WERI-Rb-1 (cell line): ENCODE data around the gene SIK3.

Source experiments
- DNase-seq: peaks from one replicate; pipeline ENCODE4 v3.0.0-alpha.2; 2020
- H3K27ac ChIP-seq: fragments of 250-450 bp; sonication (Bioruptor Pico); 2 replicates; pipeline ENCODE4 v1.5.1; 2020; ENCODE audit warnings: mild to moderate bottlenecking, moderate library complexity
- H3K27me3 ChIP-seq: fragments of 250-450 bp; sonication (Bioruptor Pico); 2 replicates; pipeline ENCODE4 v1.5.1; 2021; ENCODE audit warnings: mild to moderate bottlenecking, low read depth, moderate library complexity; ENCODE audit not compliant: insufficient read depth, severe bottlenecking
- H3K36me3 ChIP-seq: fragments of 250-450 bp; sonication (Bioruptor Pico); 2 replicates; pipeline ENCODE4 v1.5.1; 2020; ENCODE audit warnings: mild to moderate bottlenecking, moderate library complexity
- H3K4me3 ChIP-seq: 2 replicates; pipeline ENCODE4 v1.5.1; 2011; ENCODE audit warnings: low read depth, mild to moderate bottlenecking, control low read depth, low read length
- H3K9me3 ChIP-seq: fragments of 250-450 bp; sonication (Bioruptor Pico); 2 replicates; pipeline ENCODE4 v1.5.1; 2021; ENCODE audit warnings: mild to moderate bottlenecking, moderate library complexity; ENCODE audit not compliant: severe bottlenecking
- TF ChIP-seq, protein P1 (sequence below): IDR thresholded peaks from 2 replicates; pipeline ENCODE4 v1.5.1; 2011; ENCODE audit warnings: low read depth, mild to moderate bottlenecking, control low read depth, inconsistent platforms, low read length

Gene SIK3

GRCh38 chr11:116857316-116857715, 240.9 kb downstream of the SIK3 start:
- Histone ChIP-seq H3K9me3 (no peaks in the 10 kb centered on the region), H3K27me3 (no peaks in the 10 kb centered on the region), H3K27ac (no peak overlapping the region), H3K4me3 (no peak overlapping the region), H3K36me3 (peaks cover 54% of the 10 kb centered on the region)
- TF ChIP-seq, protein P1, sequence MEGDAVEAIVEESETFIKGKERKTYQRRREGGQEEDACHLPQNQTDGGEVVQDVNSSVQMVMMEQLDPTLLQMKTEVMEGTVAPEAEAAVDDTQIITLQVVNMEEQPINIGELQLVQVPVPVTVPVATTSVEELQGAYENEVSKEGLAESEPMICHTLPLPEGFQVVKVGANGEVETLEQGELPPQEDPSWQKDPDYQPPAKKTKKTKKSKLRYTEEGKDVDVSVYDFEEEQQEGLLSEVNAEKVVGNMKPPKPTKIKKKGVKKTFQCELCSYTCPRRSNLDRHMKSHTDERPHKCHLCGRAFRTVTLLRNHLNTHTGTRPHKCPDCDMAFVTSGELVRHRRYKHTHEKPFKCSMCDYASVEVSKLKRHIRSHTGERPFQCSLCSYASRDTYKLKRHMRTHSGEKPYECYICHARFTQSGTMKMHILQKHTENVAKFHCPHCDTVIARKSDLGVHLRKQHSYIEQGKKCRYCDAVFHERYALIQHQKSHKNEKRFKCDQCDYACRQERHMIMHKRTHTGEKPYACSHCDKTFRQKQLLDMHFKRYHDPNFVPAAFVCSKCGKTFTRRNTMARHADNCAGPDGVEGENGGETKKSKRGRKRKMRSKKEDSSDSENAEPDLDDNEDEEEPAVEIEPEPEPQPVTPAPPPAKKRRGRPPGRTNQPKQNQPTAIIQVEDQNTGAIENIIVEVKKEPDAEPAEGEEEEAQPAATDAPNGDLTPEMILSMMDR = no peak
- DNase-seq = no peak

- H3K36me3 ChIP-seq = peaks cover 47% of the 10 kb centered on the region
- H3K4me3 ChIP-seq = no peak overlapping the region
- no peak for DNase-seq
- no peak overlapping the region for H3K27ac ChIP-seq
- no peaks in the 10 kb centered on the region for H3K9me3 ChIP-seq
- TF ChIP-seq, protein P1 = no peak
- no peaks in the 10 kb centered on the region for H3K27me3 ChIP-seq
Observed at GRCh38 chr11:116856423-116856822, 241.8 kb downstream of the SIK3 start.

GRCh38 chr11:116855413-116855812, 242.8 kb downstream of the SIK3 start:
- TF ChIP-seq, protein P1 = no peak
- Histone ChIP-seq H3K36me3 (peaks cover 37% of the 10 kb centered on the region), H3K4me3 (no peak overlapping the region), H3K9me3 (no peaks in the 10 kb centered on the region), H3K27me3 (no peaks in the 10 kb centered on the region), H3K27ac (no peak overlapping the region)
- DNase-seq = no peak

- Histone ChIP-seq H3K27ac (no peak overlapping the region), H3K36me3 (peaks cover 36% of the 10 kb centered on the region), H3K4me3 (no peak overlapping the region)
Observed at GRCh38 chr11:116853461-116854073, 244.7 kb downstream of the SIK3 start.

DNA sequence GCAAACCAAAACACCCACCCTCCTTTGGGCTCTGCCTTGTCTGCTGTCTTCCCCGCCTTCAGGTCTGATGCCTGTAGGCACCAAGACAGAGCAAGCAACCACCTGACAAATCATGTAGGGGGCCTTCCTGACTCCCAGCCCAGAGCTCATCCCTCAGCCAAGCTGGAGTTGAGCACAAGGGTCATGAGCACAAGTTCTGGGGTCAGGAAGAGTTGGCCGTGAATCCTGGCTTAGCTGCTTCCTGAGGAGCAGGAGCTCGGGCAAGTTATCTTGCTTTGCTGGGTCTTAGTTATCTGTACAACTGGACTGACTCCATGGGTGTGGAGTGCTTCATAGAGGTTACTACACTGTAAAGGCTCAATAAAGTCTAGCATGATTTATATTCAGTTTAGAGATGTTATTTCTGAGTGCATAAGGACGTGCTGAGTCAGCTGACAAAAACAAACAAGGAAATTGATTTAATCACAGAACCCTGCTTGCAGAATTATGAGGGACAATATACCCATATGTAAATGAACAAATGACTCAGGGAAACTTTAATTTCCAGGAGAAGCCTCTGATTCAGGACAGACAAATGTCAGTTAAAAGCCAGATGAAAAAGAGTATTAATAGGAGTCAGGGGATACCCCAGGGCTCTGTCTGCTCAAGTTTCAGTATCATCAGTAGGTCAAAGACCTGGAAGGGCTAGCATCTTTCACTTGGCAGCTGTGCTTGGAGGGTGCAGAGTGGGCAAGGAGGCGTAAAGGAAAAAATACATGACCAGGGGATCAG, 245.8 kb downstream of the SIK3 start:
- no peaks in the 10 kb centered on the region for H3K27me3 ChIP-seq
- no peak for DNase-seq

More at GRCh38 chr11:116853461-116854073, 244.7 kb downstream of the SIK3 start:
- no peak for DNase-seq
- Histone ChIP-seq H3K9me3 (no peaks in the 10 kb centered on the region), H3K27me3 (no peaks in the 10 kb centered on the region)
- TF ChIP-seq, protein P1 = no peak

More for the DNA sequence above, 245.8 kb downstream of the SIK3 start:
- no peaks in the 10 kb centered on the region for H3K9me3 ChIP-seq
- peaks cover 39% of the 10 kb centered on the region for H3K36me3 ChIP-seq
- TF ChIP-seq, protein P1 = no peak
- H3K4me3 ChIP-seq = no peak overlapping the region
- no peak overlapping the region for H3K27ac ChIP-seq
